ENCODE results near the gene ADCYAP1. TPM values are rescaled to one million over a fixed set of nuclear protein-coding genes. Genes with fewer than 3 reads are reported as not detected.

ADCYAP1 gene
- total and polyA plus RNA-seq, 4 donors: 4.9 to 6.5 TPM; not detected in 2

DNA sequence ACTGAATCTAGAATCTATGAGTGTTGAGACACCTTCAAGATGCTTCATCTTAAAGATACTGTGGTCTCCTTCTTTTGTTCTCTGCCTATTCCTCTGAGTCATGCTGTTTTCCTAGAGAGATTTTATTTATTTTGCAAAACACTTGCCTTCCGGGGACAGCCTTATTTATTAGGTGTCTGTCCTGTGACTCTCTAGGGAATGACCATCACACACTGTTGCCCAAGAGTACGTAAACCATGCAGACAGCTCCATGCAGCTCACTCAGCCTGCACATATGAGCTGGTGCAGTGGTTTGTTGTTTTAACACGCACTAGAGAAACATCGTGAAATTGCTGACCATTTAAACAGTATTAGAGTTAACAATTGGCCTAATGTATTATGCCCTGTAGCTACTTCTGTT lies 12.4 kb upstream of the ADCYAP1 start:
- WGBS, 2 donors: 22 to 23% methylated on average over 4 of the region's 4 CpGs
- ATAC-seq (ENCODE audit: low FRiP score) (no peak), DNase-seq (no peak)

DNA sequence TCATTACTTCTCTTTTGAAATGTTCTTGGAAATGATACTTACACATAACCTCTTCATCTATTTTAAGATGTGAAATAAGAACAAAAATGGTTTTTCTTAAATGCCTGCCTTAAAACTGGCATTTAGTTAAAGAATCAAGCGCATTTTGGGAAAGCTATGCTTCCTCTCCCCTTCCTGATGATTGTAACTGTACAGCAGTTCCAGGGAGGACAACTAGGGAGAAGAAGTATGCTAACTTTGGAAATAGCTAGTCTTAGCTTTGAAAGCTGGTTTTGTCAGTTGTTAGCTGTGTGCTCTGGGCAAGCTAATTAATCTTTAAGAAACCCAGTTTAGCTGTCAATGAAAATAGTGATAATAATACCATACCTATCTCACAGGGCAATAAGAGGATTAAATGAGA lies 8.4 kb upstream of the ADCYAP1 start:
- no peak overlapping the region for H3K4me3 ChIP-seq (ENCODE audit: low read length in 2 of 2)
- no peaks in the 10 kb centered on the region for H3K36me3 ChIP-seq (ENCODE audit: control insufficient read depth in 1 of 2, insufficient read depth in 2 of 2, low read length in 1 of 2)
- WGBS, 2 donors: 62 to 74% methylated on average over 1 of the region's 1 CpG
- DNase-seq (no peak), ATAC-seq (ENCODE audit: low FRiP score) (no peak)
- H3K27ac ChIP-seq (ENCODE audit: low read depth in 1 of 2, low read length in 2 of 2): no peak overlapping the region
- intact Hi-C loops (cut with DNase I): no loop called here
- H3K27me3 ChIP-seq (ENCODE audit: control insufficient read depth in 1 of 2, insufficient read depth in 2 of 2, low read length in 1 of 2): peaks cover 0 to 1% of the 10 kb centered on the region in 2 donors
- H3K9me3 ChIP-seq (ENCODE audit: control insufficient read depth, low read length): no peaks in the 10 kb centered on the region
- no peaks in the 10 kb centered on the region for H3K4me1 ChIP-seq (ENCODE audit: control insufficient read depth in 1 of 2, insufficient read depth in 2 of 2, low read length in 2 of 2)

More for the DNA sequence above, 12.4 kb upstream of the ADCYAP1 start:
- intact Hi-C loops (cut with DNase I): no loop called here
- Histone ChIP-seq H3K4me3 (ENCODE audit: low read length in 2 of 2) (no peak overlapping the region), H3K36me3 (ENCODE audit: control insufficient read depth in 1 of 2, insufficient read depth in 2 of 2, low read length in 1 of 2) (no peaks in the 10 kb centered on the region), H3K4me1 (ENCODE audit: control insufficient read depth in 1 of 2, insufficient read depth in 2 of 2, low read length in 2 of 2) (no peaks in the 10 kb centered on the region), H3K9me3 (ENCODE audit: control insufficient read depth, low read length) (no peaks in the 10 kb centered on the region), H3K27me3 (ENCODE audit: control insufficient read depth in 1 of 2, insufficient read depth in 2 of 2, low read length in 1 of 2) (peaks cover 0 to 1% of the 10 kb centered on the region in 2 donors), H3K27ac (ENCODE audit: low read depth in 1 of 2, low read length in 2 of 2) (no peak overlapping the region)

DNA sequence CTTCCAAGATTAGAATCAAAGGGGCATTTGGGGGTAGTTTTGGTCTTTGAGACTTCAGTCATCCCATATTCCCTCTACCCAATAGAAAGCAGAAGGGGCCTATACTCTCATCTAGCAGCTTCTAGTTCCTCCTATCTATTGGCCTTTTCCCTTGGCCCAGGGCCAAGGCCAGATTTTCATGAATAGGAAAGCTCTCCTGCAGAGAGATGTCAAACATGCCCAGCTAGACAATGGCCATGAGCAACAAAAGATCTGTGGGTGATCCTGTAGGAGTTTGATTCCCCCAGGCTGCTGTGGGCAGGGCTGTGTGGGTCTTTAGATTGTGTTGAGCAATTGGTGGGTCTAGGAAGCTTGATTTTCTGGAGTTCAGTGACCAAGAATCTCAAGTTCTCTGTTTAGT lies 2.9 kb upstream of the ADCYAP1 start:
- no peak for DNase-seq
- no peak overlapping the region for H3K27ac ChIP-seq (ENCODE audit: low read depth in 1 of 2, low read length in 2 of 2)
- ATAC-seq (ENCODE audit: low FRiP score): no peak
- H3K36me3 ChIP-seq (ENCODE audit: control insufficient read depth in 1 of 2, insufficient read depth in 2 of 2, low read length in 1 of 2): no peaks in the 10 kb centered on the region
- no peaks in the 10 kb centered on the region for H3K4me1 ChIP-seq (ENCODE audit: control insufficient read depth in 1 of 2, insufficient read depth in 2 of 2, low read length in 2 of 2)
- intact Hi-C loops (cut with DNase I): loop anchor here in 1 of 2 donors (10.0 kb wide), 1 partner anchor 193 kb away; no protein-coding TSS in a partner anchor
- no peak overlapping the region for H3K4me3 ChIP-seq (ENCODE audit: low read length in 2 of 2)
- no peaks in the 10 kb centered on the region for H3K27me3 ChIP-seq (ENCODE audit: control insufficient read depth in 1 of 2, insufficient read depth in 2 of 2, low read length in 1 of 2)
- peaks cover 1% of the 10 kb centered on the region for H3K9me3 ChIP-seq (ENCODE audit: control insufficient read depth, low read length)

DNA sequence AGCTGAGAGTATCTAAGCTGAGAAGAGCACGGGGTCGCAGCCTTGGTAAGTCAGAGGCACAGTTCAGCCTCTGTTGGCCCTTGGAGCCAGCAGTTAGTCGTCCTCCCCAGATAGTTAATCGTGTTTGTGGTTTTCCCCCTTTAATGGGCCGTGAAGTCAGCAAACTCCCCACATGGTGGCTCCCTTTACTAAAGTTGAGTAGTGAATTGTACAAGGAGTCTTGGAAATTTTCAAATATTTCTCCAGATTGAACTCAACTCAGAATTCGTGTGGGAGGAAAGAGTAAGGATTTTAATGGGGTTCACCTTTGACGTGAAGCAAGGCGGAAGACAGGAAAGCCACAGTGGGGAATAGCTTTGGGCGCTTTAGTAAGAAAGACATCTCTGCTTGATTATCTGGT lies 2.4 kb upstream of the ADCYAP1 start:
- WGBS, 2 donors: 20 to 21% methylated on average over 9 of the region's 9 CpGs
- H3K27me3 ChIP-seq (ENCODE audit: control insufficient read depth in 1 of 2, insufficient read depth in 2 of 2, low read length in 1 of 2): no peaks in the 10 kb centered on the region
- DNase-seq (no peak), ATAC-seq (ENCODE audit: low FRiP score) (no peak)
- no peaks in the 10 kb centered on the region for H3K36me3 ChIP-seq (ENCODE audit: control insufficient read depth in 1 of 2, insufficient read depth in 2 of 2, low read length in 1 of 2)
- H3K9me3 ChIP-seq (ENCODE audit: control insufficient read depth, low read length): peaks cover 1% of the 10 kb centered on the region
- intact Hi-C loops (cut with DNase I): loop anchor here in 1 of 2 donors (10.0 kb wide), 1 partner anchor 193 kb away; no protein-coding TSS in a partner anchor
- no peak overlapping the region for H3K4me3 ChIP-seq (ENCODE audit: low read length in 2 of 2)
- no peak overlapping the region for H3K27ac ChIP-seq (ENCODE audit: low read depth in 1 of 2, low read length in 2 of 2)
- no peaks in the 10 kb centered on the region for H3K4me1 ChIP-seq (ENCODE audit: control insufficient read depth in 1 of 2, insufficient read depth in 2 of 2, low read length in 2 of 2)

DNA sequence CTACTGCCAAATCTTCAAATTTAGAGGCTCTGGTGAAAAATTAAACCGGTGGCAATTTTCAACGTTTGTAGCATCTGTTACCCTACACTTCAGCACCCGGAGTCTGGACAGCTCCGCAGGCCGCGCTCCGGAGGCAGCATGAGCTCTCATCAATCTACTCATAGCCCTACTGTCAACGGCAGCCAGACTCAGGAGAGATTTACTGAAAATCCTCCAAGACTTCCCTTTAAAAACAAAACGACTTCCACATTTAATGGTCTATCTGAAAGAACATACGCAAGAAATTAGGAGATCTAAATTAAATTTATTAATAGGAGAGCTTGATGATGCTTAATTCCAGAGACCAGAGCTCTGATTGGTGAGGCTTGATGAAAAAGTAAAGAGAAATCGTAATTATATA lies 970 bp upstream of the ADCYAP1 start:
- 2 to 4% methylated on average over 11 of the region's 11 CpGs for WGBS, 2 donors
- H3K27ac ChIP-seq (ENCODE audit: low read depth in 1 of 2, low read length in 2 of 2): no peak overlapping the region
- DNase-seq (peak; percentile 65 to 88), ATAC-seq (ENCODE audit: low FRiP score) (no peak)
- no peaks in the 10 kb centered on the region for H3K27me3 ChIP-seq (ENCODE audit: control insufficient read depth in 1 of 2, insufficient read depth in 2 of 2, low read length in 1 of 2)
- intact Hi-C loops (cut with DNase I): loop anchor here in 1 of 2 donors (10.0 kb wide), 1 partner anchor 191 kb away; no protein-coding TSS in a partner anchor
- H3K4me3 ChIP-seq (ENCODE audit: low read length in 2 of 2): no peak overlapping the region
- no peaks in the 10 kb centered on the region for H3K4me1 ChIP-seq (ENCODE audit: control insufficient read depth in 1 of 2, insufficient read depth in 2 of 2, low read length in 2 of 2)
- H3K36me3 ChIP-seq (ENCODE audit: control insufficient read depth in 1 of 2, insufficient read depth in 2 of 2, low read length in 1 of 2): no peaks in the 10 kb centered on the region
- H3K9me3 ChIP-seq (ENCODE audit: control insufficient read depth, low read length): peaks cover 1% of the 10 kb centered on the region

DNA sequence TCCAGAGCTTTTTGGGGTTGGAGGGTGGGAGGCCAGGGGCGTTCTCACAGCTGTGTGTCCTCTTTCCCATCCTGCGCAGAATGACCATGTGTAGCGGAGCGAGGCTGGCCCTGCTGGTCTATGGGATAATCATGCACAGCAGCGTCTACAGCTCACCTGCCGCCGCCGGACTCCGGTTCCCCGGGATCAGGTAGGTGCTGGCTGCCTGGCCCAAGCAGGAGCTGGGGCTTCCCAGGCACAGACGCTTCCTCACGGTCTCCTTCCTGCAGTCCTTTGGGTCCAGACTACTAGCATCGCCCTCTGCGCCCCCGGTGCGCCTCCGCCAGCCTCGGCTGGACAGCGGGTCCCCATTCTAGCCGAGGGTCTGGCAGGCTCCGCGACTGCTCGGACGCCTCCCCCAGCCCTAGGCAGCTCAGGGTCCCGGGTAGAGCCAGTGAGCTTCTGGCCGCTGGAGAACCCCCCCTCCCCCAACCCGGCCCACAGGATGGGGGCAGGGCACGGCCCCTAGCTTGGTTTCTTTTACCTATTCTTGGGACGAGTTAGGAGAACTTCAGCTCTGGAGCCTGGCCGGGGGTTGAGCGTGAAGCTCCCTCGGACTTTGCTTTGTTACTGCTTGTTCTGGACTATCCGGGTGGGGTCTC lies 756 bp downstream of the ADCYAP1 start:
- intact Hi-C loops (cut with DNase I): loop anchor here in 1 of 2 donors (10.0 kb wide), 1 partner anchor 189 kb away; no protein-coding TSS in a partner anchor
- no peak overlapping the region for H3K4me3 ChIP-seq (ENCODE audit: low read length in 2 of 2)

DNA sequence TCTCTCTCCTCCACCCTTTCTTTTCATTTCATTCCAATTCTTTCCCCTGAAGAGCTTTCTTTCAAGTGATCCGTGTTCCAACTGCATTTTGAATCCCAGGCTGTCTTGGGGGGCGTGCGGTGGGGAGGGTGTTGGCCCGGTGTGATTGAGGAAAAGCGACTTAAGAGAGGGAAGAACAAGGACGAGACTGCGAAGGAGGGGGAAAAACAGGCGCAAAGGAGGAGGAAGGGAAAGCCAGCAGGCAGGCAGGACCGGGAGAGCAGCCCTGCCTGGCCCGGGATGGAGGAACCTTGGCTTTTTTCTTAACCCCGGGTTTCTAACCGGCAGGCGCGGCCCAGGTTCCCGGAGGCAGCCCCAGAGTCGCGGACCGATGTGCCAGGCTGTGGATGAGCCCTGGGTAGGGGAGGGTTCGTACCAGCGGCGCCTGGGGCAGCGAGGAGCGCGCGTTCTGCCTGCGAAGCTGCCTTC lies 1.3 kb downstream of the ADCYAP1 start:
- Histone ChIP-seq H3K4me3 (ENCODE audit: low read length in 2 of 2) (no peak overlapping the region), H3K9me3 (ENCODE audit: control insufficient read depth, low read length) (peaks cover 1% of the 10 kb centered on the region), H3K4me1 (ENCODE audit: control insufficient read depth in 1 of 2, insufficient read depth in 2 of 2, low read length in 2 of 2) (no peaks in the 10 kb centered on the region), H3K36me3 (ENCODE audit: control insufficient read depth in 1 of 2, insufficient read depth in 2 of 2, low read length in 1 of 2) (no peaks in the 10 kb centered on the region), H3K27me3 (ENCODE audit: control insufficient read depth in 1 of 2, insufficient read depth in 2 of 2, low read length in 1 of 2) (no peaks in the 10 kb centered on the region), H3K27ac (ENCODE audit: low read depth in 1 of 2, low read length in 2 of 2) (no peak overlapping the region)
- ATAC-seq (ENCODE audit: low FRiP score) (no peak), DNase-seq (no peak)
- intact Hi-C loops (cut with DNase I): loop anchor here in 1 of 2 donors (10.0 kb wide), 1 partner anchor 189 kb away; no protein-coding TSS in a partner anchor
- WGBS, 2 donors: 1 to 2% methylated on average over 26 of the region's 26 CpGs

More for the DNA sequence above, 756 bp downstream of the ADCYAP1 start:
- 1 to 2% methylated on average over 33 of the region's 33 CpGs for WGBS, 2 donors
- Histone ChIP-seq H3K4me1 (ENCODE audit: control insufficient read depth in 1 of 2, insufficient read depth in 2 of 2, low read length in 2 of 2) (no peaks in the 10 kb centered on the region), H3K9me3 (ENCODE audit: control insufficient read depth, low read length) (peaks cover 1% of the 10 kb centered on the region), H3K36me3 (ENCODE audit: control insufficient read depth in 1 of 2, insufficient read depth in 2 of 2, low read length in 1 of 2) (no peaks in the 10 kb centered on the region), H3K27ac (ENCODE audit: low read depth in 1 of 2, low read length in 2 of 2) (no peak overlapping the region), H3K27me3 (ENCODE audit: control insufficient read depth in 1 of 2, insufficient read depth in 2 of 2, low read length in 1 of 2) (no peaks in the 10 kb centered on the region)
- ATAC-seq (ENCODE audit: low FRiP score): no peak
- no peak for DNase-seq

DNA sequence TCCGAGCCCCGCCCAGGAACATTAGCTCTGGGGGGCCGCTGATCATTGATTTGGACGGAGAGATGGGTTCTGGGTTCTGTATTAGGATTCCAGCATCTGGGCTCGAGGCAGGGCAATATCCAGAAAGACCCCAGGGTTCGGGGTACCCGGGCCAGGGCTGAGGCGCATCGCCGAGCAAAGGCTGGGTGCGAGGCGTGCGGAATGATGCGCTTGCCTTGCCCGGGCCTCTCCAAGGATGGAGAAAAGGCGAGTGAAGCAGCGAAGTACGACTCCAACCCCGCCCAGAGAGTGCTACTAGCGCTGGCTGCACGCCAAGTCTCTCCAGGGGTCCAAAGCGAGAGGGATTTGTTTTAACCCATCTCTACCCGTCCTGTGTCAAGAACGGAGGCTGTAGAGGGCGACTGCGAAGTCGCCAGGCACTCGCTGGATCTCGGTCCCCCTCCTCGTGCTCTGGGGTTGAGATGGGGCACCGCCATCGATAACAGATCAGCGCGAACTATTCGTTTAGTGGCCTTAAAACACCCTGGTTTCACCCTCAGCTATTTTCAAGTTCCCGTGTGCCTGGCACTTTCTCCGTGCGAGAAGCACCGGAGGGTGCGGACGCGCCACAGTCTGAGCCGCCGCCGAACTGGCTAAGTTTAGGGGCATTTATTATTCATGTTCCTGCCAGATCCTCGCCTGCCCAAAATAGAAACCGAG lies 1.9 kb downstream of the ADCYAP1 start:
- WGBS, 2 donors: 2% methylated on average over 47 of the region's 47 CpGs
- H3K27ac ChIP-seq (ENCODE audit: low read depth in 1 of 2, low read length in 2 of 2): no peak overlapping the region
- H3K9me3 ChIP-seq (ENCODE audit: control insufficient read depth, low read length): no peaks in the 10 kb centered on the region
- H3K4me3 ChIP-seq (ENCODE audit: low read length in 2 of 2): peak overlapping the region in 1 of 2 donors; percentile 22
- no peak for DNase-seq
- no peak for ATAC-seq (ENCODE audit: low FRiP score)
- no peaks in the 10 kb centered on the region for H3K36me3 ChIP-seq (ENCODE audit: control insufficient read depth in 1 of 2, insufficient read depth in 2 of 2, low read length in 1 of 2)
- H3K4me1 ChIP-seq (ENCODE audit: control insufficient read depth in 1 of 2, insufficient read depth in 2 of 2, low read length in 2 of 2): no peaks in the 10 kb centered on the region
- intact Hi-C loops (cut with DNase I): loop anchor here in 1 of 2 donors (10.0 kb wide), 1 partner anchor 188 kb away; no protein-coding TSS in a partner anchor
- H3K27me3 ChIP-seq (ENCODE audit: control insufficient read depth in 1 of 2, insufficient read depth in 2 of 2, low read length in 1 of 2): no peaks in the 10 kb centered on the region

Measured in aorta (tissue), 5 donors.